ENCODE results near the gene C1orf105. TPM values are rescaled to one million over a fixed set of nuclear protein-coding genes. Genes with fewer than 3 reads are reported as not detected.

The C1orf105 gene
- total and polyA plus RNA-seq, 2 of the 13 experiments (the other 11 are each of a cell fraction or from before 2014, with no cell fraction given), result 0.15 to 0.45 TPM

DNA sequence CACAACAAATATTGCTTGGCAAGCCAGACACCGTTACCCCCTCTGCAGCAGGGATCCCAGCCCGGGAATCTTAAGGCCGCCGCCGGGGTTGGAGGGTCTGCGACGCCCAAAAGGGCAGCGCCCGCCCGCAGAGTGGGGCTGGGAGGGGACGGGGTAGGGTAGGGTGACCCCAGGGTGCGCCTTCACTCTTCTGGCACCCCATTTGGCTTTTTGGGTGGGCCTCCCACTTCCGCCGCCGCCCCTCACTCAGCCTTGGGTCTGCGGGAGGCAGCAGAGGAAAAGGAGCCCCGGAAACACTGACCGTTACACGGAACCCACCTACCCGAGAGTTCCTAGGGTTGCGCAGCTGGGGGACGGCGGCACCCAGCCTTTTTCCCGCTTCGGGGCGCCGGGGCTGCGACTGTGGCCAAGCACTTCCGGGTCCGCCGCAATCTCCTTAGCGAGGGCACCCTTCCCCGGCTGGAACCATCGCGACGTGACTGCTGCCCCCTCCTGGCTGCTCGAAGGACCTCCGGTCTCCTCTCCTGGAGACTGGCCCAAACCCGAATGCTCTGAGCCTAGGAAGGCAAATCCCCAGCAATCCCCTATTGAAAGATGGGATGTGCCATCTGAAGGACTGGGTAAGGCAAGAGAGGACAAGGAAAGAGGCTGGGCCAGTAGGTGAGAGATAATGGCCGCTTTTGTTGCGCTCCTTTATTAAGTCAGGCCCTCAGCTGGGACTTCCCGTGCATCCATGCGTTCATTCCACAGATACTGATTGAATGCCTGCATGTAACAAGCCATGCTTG, 23.4 kb downstream of the C1orf105 start, which contains the start of gene PIGC (continued):
- TF ChIP-seq HINFP (CRISPR knock-in tag; IDR thresholded peaks at IDR 0.05; ENCODE audit: low read depth) (peak; percentile 56; the same call in 1 of the 2 replicates), ZNF225 (CRISPR knock-in tag; IDR thresholded peaks at IDR 0.05) (peak; percentile 89; the same call in 1 of the 2 replicates), ZBTB42 (CRISPR knock-in tag; IDR thresholded peaks at IDR 0.05) (no peak; the same call in 1 of the 2 replicates), ELF1 (CRISPR knock-in tag; IDR thresholded peaks at IDR 0.05) (peak; percentile 99), ARHGAP35 (CRISPR knock-in tag; IDR thresholded peaks at IDR 0.05; ENCODE audit: borderline replicate concordance) (peak; percentile 84; the same call in 1 of the 2 replicates), POGK (CRISPR knock-in tag; conservative IDR thresholded peaks at IDR 0.05) (0 out of 2 replicates have a peak, but pooled peaks have one; percentile 48), SMC3 (IDR thresholded peaks at IDR 0.05; ENCODE audit: low read length) (peak; percentile 53), ZNF224 (CRISPR knock-in tag; IDR thresholded peaks at IDR 0.05) (peak; percentile 76; the same call in 1 of the 2 replicates), SIN3A (IDR thresholded peaks at IDR 0.05; ENCODE audit: borderline replicate concordance, low read depth, low read length) (peak; percentile 67; the same call in 1 of the 2 replicates), IKZF5 (CRISPR knock-in tag; IDR thresholded peaks at IDR 0.05) (peak; percentile 83; the same call in 1 of the 2 replicates), POLR2G (IDR thresholded peaks at IDR 0.05; ENCODE audit: low read depth, low read length) (peak; percentile 84), PCBP1 (IDR thresholded peaks at IDR 0.05; ENCODE audit: borderline replicate concordance, low read depth, low read length) (peak; percentile 85; the same call in 1 of the 2 replicates), RNF2 (conservative IDR thresholded peaks at IDR 0.05; ENCODE audit: low read depth) (peak; percentile 30; the same call in 1 of the 2 replicates), YY1 (IDR thresholded peaks at IDR 0.05; ENCODE audit: insufficient read depth, insufficient replicate concordance, low read depth, low read length) (peak; percentile 66), E2F5 (CRISPR knock-in tag; conservative IDR thresholded peaks at IDR 0.05) (no peak; the same call in 1 of the 2 replicates), ZNF446 (CRISPR knock-in tag; IDR thresholded peaks at IDR 0.05) (0 out of 2 replicates have a peak, but pooled peaks have one; percentile 50), PITX1 (CRISPR knock-in tag; IDR thresholded peaks at IDR 0.05) (peak; percentile 71; the same call in 1 of the 2 replicates)
- TF ChIP-seq, protein P1, sequence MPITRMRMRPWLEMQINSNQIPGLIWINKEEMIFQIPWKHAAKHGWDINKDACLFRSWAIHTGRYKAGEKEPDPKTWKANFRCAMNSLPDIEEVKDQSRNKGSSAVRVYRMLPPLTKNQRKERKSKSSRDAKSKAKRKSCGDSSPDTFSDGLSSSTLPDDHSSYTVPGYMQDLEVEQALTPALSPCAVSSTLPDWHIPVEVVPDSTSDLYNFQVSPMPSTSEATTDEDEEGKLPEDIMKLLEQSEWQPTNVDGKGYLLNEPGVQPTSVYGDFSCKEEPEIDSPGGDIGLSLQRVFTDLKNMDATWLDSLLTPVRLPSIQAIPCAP (CRISPR knock-in tag; IDR thresholded peaks at IDR 0.05; ENCODE audit: low read depth), result no peak
- TF ChIP-seq, protein P2, sequence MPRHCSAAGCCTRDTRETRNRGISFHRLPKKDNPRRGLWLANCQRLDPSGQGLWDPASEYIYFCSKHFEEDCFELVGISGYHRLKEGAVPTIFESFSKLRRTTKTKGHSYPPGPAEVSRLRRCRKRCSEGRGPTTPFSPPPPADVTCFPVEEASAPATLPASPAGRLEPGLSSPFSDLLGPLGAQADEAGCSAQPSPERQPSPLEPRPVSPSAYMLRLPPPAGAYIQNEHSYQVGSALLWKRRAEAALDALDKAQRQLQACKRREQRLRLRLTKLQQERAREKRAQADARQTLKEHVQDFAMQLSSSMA (CRISPR knock-in tag; IDR thresholded peaks at IDR 0.05), result no peak

Data from HepG2 (cell line).